ENCODE measurements around the gene MAP3K5.

MAP3K5 gene

DNA sequence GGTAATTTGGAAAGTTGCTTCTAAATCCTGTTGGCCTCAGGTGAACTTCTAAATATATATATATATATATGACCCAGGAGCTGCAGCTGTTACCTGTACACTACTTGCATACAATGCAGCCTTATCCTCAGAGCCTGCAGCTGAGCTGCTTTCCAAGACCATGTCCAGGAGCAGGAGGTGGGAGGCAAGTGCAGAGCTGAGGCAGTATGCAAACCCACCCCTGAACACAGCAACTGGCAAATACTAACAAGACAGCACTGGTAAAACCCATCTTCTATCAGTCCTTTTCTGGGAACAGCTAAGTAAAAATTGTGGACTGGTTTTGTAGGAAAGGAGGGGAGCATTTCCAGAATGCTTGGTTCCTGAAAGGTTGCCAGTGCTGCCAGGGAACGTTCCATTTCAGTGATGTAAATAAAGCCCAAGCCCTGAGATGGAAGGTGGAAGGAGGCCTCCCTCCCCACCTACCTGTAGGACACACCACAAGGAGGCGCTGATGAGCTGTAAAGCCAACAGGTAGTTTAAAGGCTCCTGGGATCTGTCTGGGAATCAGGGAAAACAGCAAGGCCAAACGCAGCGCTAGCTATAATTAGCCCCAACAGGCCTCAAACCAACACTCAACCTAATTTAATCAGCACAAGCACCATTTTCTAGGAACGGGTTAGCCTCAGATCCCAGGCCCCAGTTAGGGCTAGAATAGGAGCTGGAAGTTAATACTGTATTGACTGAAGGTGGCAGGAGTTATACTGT lies 148.3 kb downstream of the MAP3K5 start:
- peak; percentile 69 for DNase-seq (ENCODE audit: low read depth)

DNA sequence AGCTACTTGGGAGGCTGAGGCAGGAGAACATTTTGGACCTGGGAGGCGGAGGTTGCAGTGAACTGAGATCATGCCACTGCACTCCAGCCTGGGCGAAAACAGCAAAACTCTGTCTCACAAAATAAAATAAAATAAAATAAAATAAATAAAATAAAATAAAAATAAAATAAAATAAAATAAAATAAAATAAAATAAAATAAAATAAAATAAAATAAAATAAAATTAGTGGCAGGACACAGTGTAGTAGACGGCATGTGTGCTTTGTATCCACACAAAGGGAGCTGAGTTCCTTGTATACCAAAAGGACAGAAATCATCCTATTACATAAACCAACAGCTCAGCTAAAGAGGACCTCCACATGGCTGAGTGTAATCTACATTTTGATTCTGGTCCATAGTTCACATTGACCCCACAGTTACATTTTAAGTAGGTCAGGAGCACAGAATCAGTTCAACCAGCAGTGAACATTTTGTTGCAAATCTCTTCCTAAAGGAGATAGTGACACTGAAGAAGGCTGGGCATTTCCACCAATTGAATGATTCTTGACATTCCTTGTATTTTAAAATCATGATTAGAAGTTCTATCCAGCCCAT lies 150.3 kb downstream of the MAP3K5 start:
- DNase-seq (ENCODE audit: low read depth) = no peak

- no peak for DNase-seq (ENCODE audit: low read depth)
Measured at GRCh38 chr6:136641166-136641565, 151.1 kb downstream of the MAP3K5 start.

DNA sequence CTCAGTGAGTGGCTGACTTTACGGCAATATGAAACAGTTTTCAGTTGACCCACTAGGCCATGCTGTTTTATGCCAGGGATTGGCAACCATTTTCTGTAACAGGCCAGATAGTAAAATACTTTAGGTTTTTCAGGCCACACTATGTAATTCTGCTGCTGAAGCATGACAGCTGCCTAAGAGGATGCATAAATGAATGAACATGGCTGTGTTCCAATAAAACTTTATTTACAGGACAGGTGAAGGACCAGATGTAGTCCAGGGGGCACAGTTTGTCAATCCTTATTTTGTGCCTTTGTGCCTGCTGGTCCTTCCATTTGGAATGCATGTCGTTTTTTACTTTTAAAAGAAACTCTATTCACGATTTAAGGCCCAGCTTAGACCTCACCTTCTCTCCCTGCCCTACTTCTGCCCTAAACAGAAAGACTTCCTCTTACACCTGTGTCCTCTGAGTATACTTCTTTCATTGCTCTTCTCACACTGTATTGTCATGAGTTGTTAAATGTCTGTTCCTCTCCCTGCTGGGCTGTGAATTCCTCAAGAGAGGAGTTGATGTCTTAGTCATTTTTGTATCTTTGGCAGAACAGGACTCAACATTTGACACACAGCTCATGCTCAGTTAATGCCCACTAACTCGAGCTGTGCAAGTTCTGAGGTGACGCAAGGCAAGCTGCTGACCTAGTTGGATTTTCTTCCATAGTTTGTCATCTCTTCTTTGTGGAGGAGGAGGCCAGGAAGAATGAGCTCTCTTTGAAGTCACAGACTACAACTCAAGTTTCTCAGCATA lies 152.0 kb downstream of the MAP3K5 start:
- no peak for DNase-seq (ENCODE audit: low read depth)

DNA sequence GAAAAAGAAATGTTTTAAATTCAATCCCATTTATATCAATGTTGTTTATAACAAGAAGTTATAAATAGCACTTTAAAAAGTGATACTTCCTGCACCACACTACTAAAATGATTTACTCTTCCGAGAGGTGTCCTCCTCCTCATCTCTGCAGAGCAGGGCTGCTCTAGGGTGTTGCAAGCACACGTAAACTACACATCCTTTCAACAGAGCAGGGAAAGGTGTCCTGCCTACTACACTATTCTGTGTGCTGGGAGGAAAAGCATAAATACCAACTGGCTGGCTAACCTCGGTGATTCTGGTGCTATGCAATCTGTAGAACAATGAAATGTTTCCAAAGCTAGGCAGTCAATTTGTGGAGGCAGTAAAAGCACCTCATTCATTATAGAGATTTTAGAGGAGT lies 152.6 kb downstream of the MAP3K5 start:
- no peak for DNase-seq (ENCODE audit: low read depth)

- DNase-seq (ENCODE audit: low read depth) = no peak
Measured at GRCh38 chr6:136635615-136636014, 156.7 kb downstream of the MAP3K5 start.

GRCh38 chr6:136633355-136633754 lies 158.9 kb downstream of the MAP3K5 start:
- no peak for DNase-seq (ENCODE audit: low read depth)

DNA sequence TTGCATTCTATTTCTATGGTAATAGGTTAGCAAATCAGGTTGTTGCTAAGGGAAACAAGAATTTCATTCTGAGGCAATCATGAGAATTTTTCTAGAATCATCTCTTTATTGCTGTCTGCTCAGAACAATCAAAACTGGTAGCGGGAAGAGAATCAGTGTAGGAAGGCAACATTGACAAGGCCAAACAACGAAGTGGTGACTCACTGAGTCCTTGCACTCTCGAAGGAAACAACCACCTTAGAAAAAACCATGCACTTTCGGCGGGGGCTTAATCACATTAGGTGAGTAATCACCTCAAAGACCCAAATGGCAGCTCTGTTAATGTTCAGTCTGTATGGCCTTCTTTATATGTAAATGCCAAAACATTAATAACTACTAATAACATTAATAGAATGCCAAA lies 163.3 kb downstream of the MAP3K5 start:
- DNase-seq (ENCODE audit: low read depth) = no peak

- no peak for DNase-seq (ENCODE audit: low read depth)
Measured at GRCh38 chr6:136627191-136627590, 165.1 kb downstream of the MAP3K5 start.

- DNase-seq (ENCODE audit: low read depth) = no peak
Measured at GRCh38 chr6:136625293-136625692, 167.0 kb downstream of the MAP3K5 start.

DNA sequence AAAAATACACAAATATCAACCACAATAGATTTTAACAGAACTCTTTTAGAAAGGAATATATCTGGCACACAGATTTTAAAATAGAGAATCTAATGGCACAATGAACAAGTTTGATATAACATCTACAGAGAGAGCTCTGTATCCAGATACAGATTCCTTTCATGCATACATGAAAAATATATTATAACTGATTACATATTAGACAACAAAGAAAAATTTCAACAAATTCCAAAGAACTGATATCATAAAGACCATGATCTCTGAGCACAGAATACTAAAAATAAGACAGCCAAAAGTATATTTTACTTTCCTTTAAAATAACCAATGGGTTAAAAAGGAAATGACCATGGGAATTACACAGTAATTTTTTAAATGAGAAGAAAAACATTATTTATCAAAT lies 167.9 kb downstream of the MAP3K5 start:
- DNase-seq (ENCODE audit: low read depth) = no peak

GRCh38 chr6:136618086-136618485 lies 174.2 kb downstream of the MAP3K5 start:
- no peak for DNase-seq (ENCODE audit: low read depth)

DNA sequence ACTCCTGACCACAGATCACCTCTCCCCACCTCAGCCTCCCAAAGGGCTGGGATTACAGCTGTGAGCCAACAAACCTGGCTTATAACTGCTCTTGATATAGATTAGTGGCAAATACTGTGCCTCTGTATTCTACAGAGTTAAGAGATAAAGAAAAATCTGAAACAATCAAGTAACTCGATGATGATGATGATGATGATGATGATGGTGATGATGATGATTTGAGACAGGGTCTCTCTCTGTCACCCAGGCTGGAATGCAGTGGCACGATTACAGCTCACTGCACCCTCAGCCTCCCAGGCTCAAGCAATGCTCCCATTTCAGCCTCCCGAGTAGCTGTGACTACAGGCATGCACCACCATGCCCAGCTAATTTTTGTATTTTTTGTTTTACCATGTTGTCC lies 175.8 kb downstream of the MAP3K5 start:
- no peak for DNase-seq (ENCODE audit: low read depth)

GRCh38 chr6:136614994-136615393 lies 177.3 kb downstream of the MAP3K5 start:
- no peak for DNase-seq (ENCODE audit: low read depth)

DNA sequence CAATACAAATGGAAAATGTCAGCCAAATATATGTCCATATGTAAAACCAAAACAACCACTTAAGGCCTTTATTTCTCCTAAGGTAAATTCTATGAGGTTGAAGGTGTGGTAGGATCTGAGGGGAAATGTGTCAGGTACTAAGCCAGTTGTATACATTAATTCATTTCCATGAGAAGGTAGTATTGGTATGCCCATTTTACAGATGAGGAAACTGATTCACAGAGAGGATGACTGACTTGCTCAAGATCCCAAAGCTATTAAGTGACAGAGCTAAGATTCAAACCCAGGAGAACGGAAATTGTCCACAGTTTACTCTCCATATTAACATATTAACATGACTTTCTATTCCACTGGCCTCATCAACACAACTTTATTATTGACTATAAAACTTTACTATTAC lies 177.9 kb downstream of the MAP3K5 start:
- no peak for DNase-seq (ENCODE audit: low read depth)

GRCh38 chr6:136613477-136613876 lies 178.8 kb downstream of the MAP3K5 start:
- DNase-seq (ENCODE audit: low read depth) = no peak

GRCh38 chr6:136612666-136613389 lies 179.4 kb downstream of the MAP3K5 start:
- DNase-seq (ENCODE audit: low read depth) = no peak

- DNase-seq (ENCODE audit: low read depth) = no peak
Measured at GRCh38 chr6:136611746-136612145, 180.5 kb downstream of the MAP3K5 start.

DNA sequence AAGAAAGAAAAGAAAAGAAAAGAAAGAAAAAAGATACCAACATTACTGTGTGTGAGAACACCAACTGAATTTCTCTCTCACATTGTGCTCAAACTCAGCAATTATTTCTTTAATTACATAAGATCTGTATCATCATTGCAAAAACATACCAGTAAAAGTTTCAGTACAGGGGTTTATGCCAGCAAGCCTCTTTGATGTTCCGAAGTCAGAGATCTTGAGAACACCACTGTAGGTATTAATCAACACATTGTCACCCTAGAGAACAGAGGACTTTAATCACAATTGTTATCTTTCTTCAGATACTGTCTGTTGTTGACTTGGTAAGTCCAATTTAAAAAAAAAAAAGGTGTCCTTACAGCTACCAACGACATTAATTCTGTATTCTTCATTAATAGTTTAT lies 181.1 kb downstream of the MAP3K5 start:
- DNase-seq (ENCODE audit: low read depth) = no peak

DNA sequence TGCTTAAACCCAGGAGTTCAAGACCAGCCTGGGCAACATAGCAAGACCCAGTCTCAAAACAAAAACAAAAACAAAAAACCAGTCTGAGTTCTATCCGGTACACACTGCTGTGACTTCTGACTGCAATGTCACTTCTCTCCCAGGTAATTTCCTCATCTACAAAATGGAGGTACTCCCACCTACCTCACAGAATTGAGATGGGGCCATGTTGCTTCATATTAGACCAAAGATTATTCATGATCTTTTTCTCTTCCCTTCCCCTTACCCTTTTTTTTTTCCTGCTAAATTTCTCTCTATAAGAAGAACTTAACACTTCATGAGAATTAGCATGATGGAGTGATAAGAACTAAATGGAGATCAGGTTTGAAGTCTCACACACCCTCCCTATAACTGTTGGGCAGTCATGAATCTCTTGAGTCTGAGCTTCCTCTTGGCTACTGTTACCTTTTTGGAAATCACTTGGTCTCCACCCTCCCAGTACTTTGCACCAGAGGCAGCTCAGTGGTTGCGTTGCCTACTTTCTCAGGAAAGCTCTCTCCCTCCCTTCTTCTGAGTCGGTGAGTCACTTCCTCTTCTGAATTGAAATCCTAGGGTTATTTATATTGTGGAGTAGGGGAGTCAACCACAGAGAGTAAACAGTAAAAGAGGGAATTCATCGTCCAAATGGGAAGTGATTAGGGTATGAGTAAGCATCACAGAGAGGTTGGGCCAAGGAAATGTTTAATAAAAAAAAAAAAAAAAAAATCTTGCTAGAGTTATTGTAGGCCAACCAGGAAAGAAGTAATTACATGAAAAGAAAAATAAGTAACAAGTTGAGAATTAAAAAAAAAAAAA lies 182.2 kb downstream of the MAP3K5 start:
- no peak for DNase-seq (ENCODE audit: low read depth)

GRCh38 chr6:136608991-136609390 lies 183.3 kb downstream of the MAP3K5 start:
- no peak for DNase-seq (ENCODE audit: low read depth)
